ENCODE data around the gene ADGRB2.

GRCh38 chr1:31801458-31801857 lies 37.3 kb upstream of the ADGRB2 start:
- TF ChIP-seq CTCF (IDR thresholded peaks at IDR 0.05) (no peak), POLR2A (IDR thresholded peaks at IDR 0.05) (no peak)
